SK-N-MC (cell line): ENCODE measurements around the gene ALOX5.

ENCODE experiments used
- EZH2 ChIP-seq: fragments of 200-600 bp; sonication (generic); IDR thresholded peaks from one replicate; pipeline ENCODE4 v1.6.1; 2017; ENCODE audit warnings: antibody characterized with exemption
- FOXP2 ChIP-seq: optimal IDR thresholded peaks from 2 replicates; pipeline ENCODE3; 2011; ENCODE audit warnings: mild to moderate bottlenecking, moderate library complexity; ENCODE audit not compliant: insufficient read depth; ENCODE audit errors: extremely low read length, control extremely low read depth
- POLR2AphosphoS5 ChIP-seq: IDR thresholded peaks from 2 replicates; pipeline ENCODE4 v1.6.1; 2012; ENCODE audit warnings: mild to moderate bottlenecking, low read depth, low read length, borderline replicate concordance

- TF ChIP-seq EZH2 (no peak), POLR2AphosphoS5 (no peak), FOXP2 (no peak)
Measured at GRCh38 chr10:45416603-45417002, 42.6 kb downstream of the ALOX5 start.
